ENCODE data around the gene CEP97.

DNA sequence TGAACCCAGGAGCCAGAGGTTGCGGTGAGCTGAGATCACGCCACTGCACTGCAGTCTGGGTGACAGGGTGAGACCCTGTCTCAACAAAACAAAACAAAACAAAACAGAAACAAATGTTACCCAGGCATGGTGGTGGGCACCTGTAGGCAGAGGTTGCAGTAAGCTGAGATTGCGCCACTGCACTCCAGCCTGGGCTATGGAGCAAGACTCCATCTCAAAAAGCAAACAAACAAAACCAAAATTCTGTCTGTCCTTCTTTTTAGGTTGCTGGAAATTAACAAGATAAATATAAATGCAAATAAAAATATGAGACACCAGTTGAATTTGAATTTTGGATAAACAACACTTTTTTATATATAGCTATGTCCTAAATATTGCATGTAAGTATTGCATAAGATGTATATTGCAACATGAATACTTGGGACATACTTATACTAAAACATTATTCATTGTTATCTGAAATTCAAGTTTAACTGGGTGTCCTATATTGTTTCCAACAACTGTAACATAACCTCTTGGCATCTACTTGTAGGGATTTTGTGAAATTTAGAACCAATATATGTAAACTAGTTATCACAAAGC is 4.7 kb upstream of the CEP97 start:
- TF ChIP-seq, protein P1, sequence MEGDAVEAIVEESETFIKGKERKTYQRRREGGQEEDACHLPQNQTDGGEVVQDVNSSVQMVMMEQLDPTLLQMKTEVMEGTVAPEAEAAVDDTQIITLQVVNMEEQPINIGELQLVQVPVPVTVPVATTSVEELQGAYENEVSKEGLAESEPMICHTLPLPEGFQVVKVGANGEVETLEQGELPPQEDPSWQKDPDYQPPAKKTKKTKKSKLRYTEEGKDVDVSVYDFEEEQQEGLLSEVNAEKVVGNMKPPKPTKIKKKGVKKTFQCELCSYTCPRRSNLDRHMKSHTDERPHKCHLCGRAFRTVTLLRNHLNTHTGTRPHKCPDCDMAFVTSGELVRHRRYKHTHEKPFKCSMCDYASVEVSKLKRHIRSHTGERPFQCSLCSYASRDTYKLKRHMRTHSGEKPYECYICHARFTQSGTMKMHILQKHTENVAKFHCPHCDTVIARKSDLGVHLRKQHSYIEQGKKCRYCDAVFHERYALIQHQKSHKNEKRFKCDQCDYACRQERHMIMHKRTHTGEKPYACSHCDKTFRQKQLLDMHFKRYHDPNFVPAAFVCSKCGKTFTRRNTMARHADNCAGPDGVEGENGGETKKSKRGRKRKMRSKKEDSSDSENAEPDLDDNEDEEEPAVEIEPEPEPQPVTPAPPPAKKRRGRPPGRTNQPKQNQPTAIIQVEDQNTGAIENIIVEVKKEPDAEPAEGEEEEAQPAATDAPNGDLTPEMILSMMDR (IDR thresholded peaks at IDR 0.05): no peak
- no peak for TF ChIP-seq POLR2A (IDR thresholded peaks at IDR 0.05)
